ENCODE data around the gene MTR.

Gene MTR

GRCh38 chr1:236952246-236953003, 157.3 kb downstream of the MTR start:
- DNase-seq (ENCODE audit: low read depth in 3 of 3), result no peak

- DNase-seq (ENCODE audit: low read depth in 3 of 3), result no peak
These were observed 158.1 kb downstream of the MTR start for GRCh38 chr1:236953151-236953700.

Data from stimulated activated CD4-positive, alpha-beta T cell treated with anti-CD3 and anti-CD28 coated beads, TNF-alpha, amount 100 ng/mL, for 24 hours (primary cell).